ENCODE results near the gene SGSH.
"Not testable (repeated sequence)": the region's sequence is repeated elsewhere in the genome, so short reads cannot be mapped to it uniquely, and the experiment has no call there.

The SGSH gene

DNA sequence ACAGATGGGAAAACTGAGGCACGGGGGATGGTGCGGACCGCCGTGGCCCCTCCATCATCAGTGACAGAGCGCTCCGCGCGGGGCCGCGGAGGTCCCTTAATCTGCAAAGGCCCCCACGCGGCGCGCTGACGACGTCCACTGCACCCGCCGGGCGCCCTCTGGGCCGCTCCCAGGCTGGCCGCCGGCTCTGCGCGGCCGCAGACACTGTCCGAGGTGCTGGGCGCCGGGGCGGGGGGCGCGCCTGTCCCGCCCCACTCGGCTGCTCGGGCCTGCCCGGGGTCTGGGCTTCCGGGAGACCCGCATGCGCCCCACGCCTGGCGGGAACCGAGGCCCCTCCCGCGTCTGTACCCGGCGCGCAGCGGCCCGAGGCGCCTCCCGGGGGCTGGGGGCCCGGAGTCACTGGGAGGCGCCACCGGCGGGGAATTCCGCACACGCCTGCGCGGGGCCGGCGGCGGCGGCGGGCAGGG lies 40.0 kb upstream of the SGSH start:
- H3K9me3 ChIP-seq (ENCODE audit: low read length) = no peaks in the 10 kb centered on the region
- H3K9ac ChIP-seq (ENCODE audit: low read length) = peak overlapping the region; percentile 66
- no peaks in the 10 kb centered on the region for H3K27me3 ChIP-seq (ENCODE audit: insufficient read depth, low read length)
- H3F3A ChIP-seq (ENCODE audit: insufficient read depth, low read length) = 0 out of 2 replicates have a peak, but pooled peaks cover 5% of the 10 kb centered on the region
- no peaks in the 10 kb centered on the region for H3K79me2 ChIP-seq (ENCODE audit: insufficient read depth, low read length)
- H4K20me1 ChIP-seq (ENCODE audit: insufficient read depth, low read length) = no peaks in the 10 kb centered on the region
- TF ChIP-seq, protein P1, sequence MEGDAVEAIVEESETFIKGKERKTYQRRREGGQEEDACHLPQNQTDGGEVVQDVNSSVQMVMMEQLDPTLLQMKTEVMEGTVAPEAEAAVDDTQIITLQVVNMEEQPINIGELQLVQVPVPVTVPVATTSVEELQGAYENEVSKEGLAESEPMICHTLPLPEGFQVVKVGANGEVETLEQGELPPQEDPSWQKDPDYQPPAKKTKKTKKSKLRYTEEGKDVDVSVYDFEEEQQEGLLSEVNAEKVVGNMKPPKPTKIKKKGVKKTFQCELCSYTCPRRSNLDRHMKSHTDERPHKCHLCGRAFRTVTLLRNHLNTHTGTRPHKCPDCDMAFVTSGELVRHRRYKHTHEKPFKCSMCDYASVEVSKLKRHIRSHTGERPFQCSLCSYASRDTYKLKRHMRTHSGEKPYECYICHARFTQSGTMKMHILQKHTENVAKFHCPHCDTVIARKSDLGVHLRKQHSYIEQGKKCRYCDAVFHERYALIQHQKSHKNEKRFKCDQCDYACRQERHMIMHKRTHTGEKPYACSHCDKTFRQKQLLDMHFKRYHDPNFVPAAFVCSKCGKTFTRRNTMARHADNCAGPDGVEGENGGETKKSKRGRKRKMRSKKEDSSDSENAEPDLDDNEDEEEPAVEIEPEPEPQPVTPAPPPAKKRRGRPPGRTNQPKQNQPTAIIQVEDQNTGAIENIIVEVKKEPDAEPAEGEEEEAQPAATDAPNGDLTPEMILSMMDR (IDR thresholded peaks at IDR 0.05; ENCODE audit: low read length) = no peak
- no peak for TF ChIP-seq EZH2 (IDR thresholded peaks at IDR 0.05; ENCODE audit: borderline replicate concordance, low read length)
- peak overlapping the region; percentile 66 for H3K4me3 ChIP-seq (ENCODE audit: low read depth, low read length, poor library complexity, severe bottlenecking)
- H3K4me2 ChIP-seq (ENCODE audit: low read length) = peak overlapping the region; percentile 75
- no peak overlapping the region for H3K27ac ChIP-seq (ENCODE audit: low read depth, low read length, poor library complexity, severe bottlenecking)
- no peaks in the 10 kb centered on the region for H3K36me3 ChIP-seq (ENCODE audit: insufficient read depth, low read length)
- no peak overlapping the region for H2AFZ ChIP-seq (ENCODE audit: low read length)
- H3K9me2 ChIP-seq (ENCODE audit: low read depth, low read length) = no peaks in the 10 kb centered on the region
- peaks cover 47% of the 10 kb centered on the region for H3K4me1 ChIP-seq (ENCODE audit: insufficient read depth, low read length, severe bottlenecking)

DNA sequence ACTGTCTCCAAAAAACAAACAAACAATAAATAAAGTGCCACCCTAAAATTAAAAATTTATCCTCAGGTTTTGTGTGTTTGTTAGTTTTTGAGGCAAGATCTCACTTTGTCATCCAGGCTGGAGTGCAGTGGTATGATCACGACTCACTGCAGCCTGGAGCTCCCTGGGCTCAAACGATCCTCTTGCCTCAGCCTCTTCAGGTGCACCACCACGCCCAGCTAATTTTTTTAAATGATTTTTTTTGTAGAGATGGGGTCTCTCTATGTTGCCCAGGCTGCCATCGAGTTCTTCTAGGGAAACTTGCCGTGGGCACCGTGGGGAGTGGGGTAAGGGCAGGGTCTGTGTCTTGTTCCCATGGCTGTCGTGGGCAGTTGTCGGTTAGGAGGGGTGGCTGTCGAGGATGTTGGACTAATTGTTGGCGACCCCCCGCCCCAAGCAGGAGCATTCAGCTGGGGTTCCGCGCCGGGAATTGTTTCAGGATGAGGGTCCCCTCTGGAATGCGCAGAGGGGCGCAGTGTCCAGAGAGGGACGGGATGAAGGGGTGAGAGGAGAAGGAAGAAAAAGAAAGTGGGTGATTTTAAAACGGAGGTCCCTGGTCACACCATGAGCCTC lies 39.4 kb upstream of the SGSH start:
- Histone ChIP-seq H3K4me1 (ENCODE audit: insufficient read depth, low read length, severe bottlenecking) (peaks cover 51% of the 10 kb centered on the region), H3K36me3 (ENCODE audit: insufficient read depth, low read length) (no peaks in the 10 kb centered on the region), H2AFZ (ENCODE audit: low read length) (no peak overlapping the region), H3K9me2 (ENCODE audit: low read depth, low read length) (no peaks in the 10 kb centered on the region), H3K4me2 (ENCODE audit: low read length) (peak overlapping the region; percentile 75), H3K27ac (ENCODE audit: low read depth, low read length, poor library complexity, severe bottlenecking) (no peak overlapping the region), H4K20me1 (ENCODE audit: insufficient read depth, low read length) (no peaks in the 10 kb centered on the region), H3K79me2 (ENCODE audit: insufficient read depth, low read length) (no peaks in the 10 kb centered on the region), H3K4me3 (ENCODE audit: low read depth, low read length, poor library complexity, severe bottlenecking) (peak overlapping the region; percentile 66), H3K27me3 (ENCODE audit: insufficient read depth, low read length) (no peaks in the 10 kb centered on the region), H3F3A (ENCODE audit: insufficient read depth, low read length) (0 out of 2 replicates have a peak, but pooled peaks cover 5% of the 10 kb centered on the region), H3K9ac (ENCODE audit: low read length) (peak overlapping the region; percentile 66), H3K9me3 (ENCODE audit: low read length) (no peaks in the 10 kb centered on the region)
- TF ChIP-seq EZH2 (IDR thresholded peaks at IDR 0.05; ENCODE audit: borderline replicate concordance, low read length) = no peak
- TF ChIP-seq, protein P1 (IDR thresholded peaks at IDR 0.05; ENCODE audit: low read length) = no peak

DNA sequence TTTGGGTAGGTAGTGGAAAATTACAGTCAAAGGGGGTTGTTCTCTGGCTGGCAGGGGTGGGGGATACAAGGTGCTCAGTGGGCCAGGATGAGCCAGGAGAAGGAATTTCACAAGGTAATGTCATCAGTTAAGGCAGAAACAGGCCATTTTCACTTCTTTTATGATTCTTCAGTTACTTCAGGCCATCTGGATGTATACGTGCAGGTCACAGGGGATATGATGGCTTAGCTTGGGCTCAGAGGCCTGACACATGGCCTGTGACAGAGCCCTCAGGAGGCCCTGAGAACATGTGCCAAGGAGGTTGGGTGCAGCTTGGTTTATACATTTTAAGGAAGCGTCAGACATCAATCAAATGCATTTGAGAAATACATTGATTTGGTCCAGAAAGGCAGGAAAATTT lies 38.2 kb upstream of the SGSH start:
- H3K4me3 ChIP-seq (ENCODE audit: low read depth, low read length, poor library complexity, severe bottlenecking); H3K36me3 ChIP-seq (ENCODE audit: insufficient read depth, low read length); H3K79me2 ChIP-seq (ENCODE audit: insufficient read depth, low read length); H3K27me3 ChIP-seq (ENCODE audit: insufficient read depth, low read length); H3F3A ChIP-seq (ENCODE audit: insufficient read depth, low read length); H4K20me1 ChIP-seq (ENCODE audit: insufficient read depth, low read length); H3K9ac ChIP-seq (ENCODE audit: low read length); H3K9me3 ChIP-seq (ENCODE audit: low read length); H2AFZ ChIP-seq (ENCODE audit: low read length); H3K9me2 ChIP-seq (ENCODE audit: low read depth, low read length); H3K4me2 ChIP-seq (ENCODE audit: low read length): not testable (repeated sequence)
- peak overlapping the region; percentile 43 for H3K27ac ChIP-seq (ENCODE audit: low read depth, low read length, poor library complexity, severe bottlenecking)
- H3K4me1 ChIP-seq (ENCODE audit: insufficient read depth, low read length, severe bottlenecking) = peaks cover 45% of the 10 kb centered on the region

DNA sequence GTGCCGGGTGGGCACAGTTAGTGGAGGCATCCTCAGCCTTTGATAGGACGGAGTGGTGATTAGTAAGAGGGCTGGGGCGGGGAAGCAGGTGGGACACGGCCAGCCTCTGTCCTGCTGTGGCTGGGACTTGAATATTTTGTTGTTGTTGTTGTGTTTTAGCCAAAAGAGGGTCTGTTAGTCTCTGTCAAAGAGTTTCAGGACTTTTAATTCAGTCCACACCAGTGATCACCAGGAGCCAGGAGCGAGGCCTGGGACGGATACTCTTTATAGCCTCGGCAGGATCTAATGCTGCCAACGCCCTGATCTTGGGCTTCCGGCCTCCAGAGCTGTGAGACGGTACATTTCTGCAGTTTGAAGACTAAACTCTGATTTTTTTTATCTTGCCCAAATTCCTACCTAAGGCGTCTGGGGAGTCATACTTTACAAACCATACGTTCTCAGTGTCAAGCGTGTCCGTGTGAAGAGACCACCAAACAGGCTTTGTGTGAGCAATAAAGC lies 37.6 kb upstream of the SGSH start:
- Histone ChIP-seq H3K79me2 (ENCODE audit: insufficient read depth, low read length) (no peaks in the 10 kb centered on the region), H3K9me2 (ENCODE audit: low read depth, low read length) (no peaks in the 10 kb centered on the region), H3K4me1 (ENCODE audit: insufficient read depth, low read length, severe bottlenecking) (peaks cover 39% of the 10 kb centered on the region), H3K36me3 (ENCODE audit: insufficient read depth, low read length) (no peaks in the 10 kb centered on the region), H3F3A (ENCODE audit: insufficient read depth, low read length) (0 out of 2 replicates have a peak, but pooled peaks cover 5% of the 10 kb centered on the region), H3K4me3 (ENCODE audit: low read depth, low read length, poor library complexity, severe bottlenecking) (no peak overlapping the region), H4K20me1 (ENCODE audit: insufficient read depth, low read length) (no peaks in the 10 kb centered on the region), H3K27me3 (ENCODE audit: insufficient read depth, low read length) (no peaks in the 10 kb centered on the region), H2AFZ (ENCODE audit: low read length) (no peak overlapping the region), H3K9ac (ENCODE audit: low read length) (no peak overlapping the region), H3K9me3 (ENCODE audit: low read length) (no peaks in the 10 kb centered on the region), H3K4me2 (ENCODE audit: low read length) (no peak overlapping the region), H3K27ac (ENCODE audit: low read depth, low read length, poor library complexity, severe bottlenecking) (no peak overlapping the region)
- no peak for TF ChIP-seq EZH2 (IDR thresholded peaks at IDR 0.05; ENCODE audit: borderline replicate concordance, low read length)
- TF ChIP-seq, protein P1 (IDR thresholded peaks at IDR 0.05; ENCODE audit: low read length) = no peak
